Measurements from ENCODE around the gene EDN3. TPM values are rescaled to one million over a fixed set of nuclear protein-coding genes. Genes with fewer than 3 reads are reported as not detected.

Gene EDN3
- total and polyA plus RNA-seq, 2 of the 8 experiments (the other 6 are each of a cell fraction or from before 2014, with no cell fraction given) = 0.17 to 0.38 TPM

GRCh38 chr20:59289994-59290393 lies 10.4 kb upstream of the EDN3 start:
- Histone ChIP-seq H3K4me2 (ENCODE audit: insufficient read depth in 1 of 2, low read depth in 2 of 2, low read length in 2 of 2) (no peak overlapping the region), H3K79me2 (ENCODE audit: control insufficient read depth in 1 of 2, insufficient read depth in 2 of 2, low read length in 2 of 2) (no peaks in the 10 kb centered on the region), H2AK5ac (ENCODE audit: low read depth, low read length) (no peak overlapping the region), H3K4me1 (replicated peaks in 1 of 4; ENCODE audit: control insufficient read depth in 3 of 4, insufficient read depth in 4 of 4, low read length in 3 of 4) (no peaks in the 10 kb centered on the region), H3K4ac (replicated peaks; ENCODE audit: insufficient read length, low read depth, low read length) (no peak overlapping the region), H3K23ac (ENCODE audit: insufficient read length) (no peak overlapping the region), H2BK15ac (ENCODE audit: low read length) (no peak overlapping the region), H2BK20ac (ENCODE audit: low read length) (no peak overlapping the region), H3K18ac (ENCODE audit: extremely low read depth, low read length) (no peak overlapping the region), H3K27ac (ENCODE audit: low read depth, low read length) (no peak overlapping the region), H4K5ac (ENCODE audit: insufficient read length, low read depth, low read length) (no peak overlapping the region), H4K20me1 (replicated peaks in 1 of 2; ENCODE audit: control insufficient read depth in 1 of 2, insufficient read depth in 2 of 2, low read length in 2 of 2) (no peaks in the 10 kb centered on the region), H3K23me2 (ENCODE audit: low read depth, low read length) (no peaks in the 10 kb centered on the region), H3K9me3 (ENCODE audit: insufficient read depth in 2 of 2, low read depth in 1 of 2, low read length in 1 of 2) (no peaks in the 10 kb centered on the region), H2BK120ac (replicated peaks; ENCODE audit: low read depth, low read length) (no peak overlapping the region), H3K9ac (replicated peaks in 1 of 4; ENCODE audit: extremely low read depth in 1 of 4, low read depth in 3 of 4, low read length in 3 of 4) (no peak overlapping the region), H4K91ac (replicated peaks; ENCODE audit: insufficient read length, low read length) (no peak overlapping the region), H4K8ac (ENCODE audit: extremely low read depth, insufficient read depth, low read length) (no peak overlapping the region), H3K14ac (ENCODE audit: insufficient read length) (no peak overlapping the region), H3K56ac (replicated peaks; ENCODE audit: insufficient read length, low read depth, low read length) (no peak overlapping the region), H3K27me3 (replicated peaks in 1 of 4; ENCODE audit: control insufficient read depth in 3 of 4, extremely low read depth in 1 of 4, insufficient read depth in 3 of 4, low read length in 3 of 4) (peaks cover 0 to 6% (median under 1%) of the 10 kb centered on the region in 4 experiments; a peak in 1 of 7 replicates), H2BK12ac (ENCODE audit: low read depth, low read length) (no peak overlapping the region), H2BK5ac (ENCODE audit: low read depth, low read length) (no peak overlapping the region), H2AFZ (ENCODE audit: low read length) (no peak overlapping the region), H3K79me1 (ENCODE audit: low read depth, low read length) (no peaks in the 10 kb centered on the region), H3K4me3 (ENCODE audit: extremely low read depth in 1 of 4, insufficient read depth in 2 of 4, low read depth in 3 of 4, low read length in 4 of 4) (no peak overlapping the region), H3K36me3 (ENCODE audit: control insufficient read depth in 2 of 4, insufficient read depth in 4 of 4, low read length in 3 of 4) (no peaks in the 10 kb centered on the region)
- ChIA-PET CTCF (ENCODE audit: partially characterized antibody) (interaction anchor here (1.4 kb wide), 1 partner anchor 18 kb away, joined by 4 read pairs; no protein-coding TSS in a partner anchor), POLR2A (ENCODE audit: partially characterized antibody) (no interaction called here)
- DNase-seq (ENCODE audit: low read depth in 1 of 2, low spot score in 2 of 2) = no peak
- no peak for FAIRE-seq
- TF ChIP-seq POLR2A (IDR thresholded peaks at IDR 0.05; ENCODE audit: control extremely low read depth in 1 of 2, low read depth in 2 of 2, low read length in 2 of 2) = no peak
- WGBS, 2 experiments (ENCODE audit: extremely low coverage in 1 of 2, insufficient coverage in 1 of 2, insufficient read length in 1 of 2, insufficient replicate concordance in 2 of 2, low coverage in 1 of 2, low lambda C conversion rate in 2 of 2, missing lambda C conversion rate in 1 of 2) = 88% methylated on average over 5 of the region's 5 CpGs; no CpG with 5 or more reads in 1 of the 2 experiments
